ENCODE results near the gene MAP4.

The MAP4 gene

DNA sequence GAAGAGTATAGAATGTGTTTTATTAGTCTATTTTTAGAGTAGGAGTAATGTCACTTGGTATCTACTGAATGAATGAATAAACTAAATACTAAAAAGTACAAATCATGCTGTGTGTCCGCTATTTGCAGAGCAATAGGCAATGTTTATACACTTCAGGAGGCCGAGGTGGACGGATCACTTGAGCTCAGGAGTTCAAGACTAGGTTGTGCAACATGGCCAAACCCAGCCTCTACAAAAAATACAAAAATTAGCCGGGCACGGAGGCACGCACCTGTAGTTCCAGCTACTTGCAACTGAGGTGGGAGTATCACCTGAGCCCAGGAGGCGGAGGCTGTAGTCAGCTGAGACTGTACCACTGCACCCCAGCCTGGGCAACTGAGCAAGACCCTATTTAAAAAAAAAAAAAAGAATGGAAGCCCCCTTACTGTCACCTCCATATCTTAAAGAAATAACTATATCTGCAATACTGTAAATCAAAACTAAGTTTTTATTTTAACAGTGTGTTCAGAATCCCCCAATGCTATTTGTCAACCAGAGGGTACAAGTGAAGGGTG lies 114.9 kb downstream of the MAP4 start:
- no peak overlapping the region for H3K27ac ChIP-seq (ENCODE audit: insufficient read depth, low read depth, low read length, poor library complexity, severe bottlenecking)
- no peaks in the 10 kb centered on the region for H3K9me3 ChIP-seq (ENCODE audit: control insufficient read depth, low read length)
- no peaks in the 10 kb centered on the region for H3K27me3 ChIP-seq (ENCODE audit: control insufficient read depth, insufficient read depth, low read length, poor library complexity, severe bottlenecking)
- 90 to 92% methylated on average over 7 of the region's 7 CpGs for WGBS, 2 experiments
- H3K4me1 ChIP-seq (ENCODE audit: control insufficient read depth, insufficient read depth, low read length), result no peaks in the 10 kb centered on the region
- H3K4me3 ChIP-seq (ENCODE audit: insufficient read depth, low read depth, low read length), result no peak overlapping the region
- H3K36me3 ChIP-seq (ENCODE audit: control insufficient read depth, insufficient read depth, low read length), result no peaks in the 10 kb centered on the region

DNA sequence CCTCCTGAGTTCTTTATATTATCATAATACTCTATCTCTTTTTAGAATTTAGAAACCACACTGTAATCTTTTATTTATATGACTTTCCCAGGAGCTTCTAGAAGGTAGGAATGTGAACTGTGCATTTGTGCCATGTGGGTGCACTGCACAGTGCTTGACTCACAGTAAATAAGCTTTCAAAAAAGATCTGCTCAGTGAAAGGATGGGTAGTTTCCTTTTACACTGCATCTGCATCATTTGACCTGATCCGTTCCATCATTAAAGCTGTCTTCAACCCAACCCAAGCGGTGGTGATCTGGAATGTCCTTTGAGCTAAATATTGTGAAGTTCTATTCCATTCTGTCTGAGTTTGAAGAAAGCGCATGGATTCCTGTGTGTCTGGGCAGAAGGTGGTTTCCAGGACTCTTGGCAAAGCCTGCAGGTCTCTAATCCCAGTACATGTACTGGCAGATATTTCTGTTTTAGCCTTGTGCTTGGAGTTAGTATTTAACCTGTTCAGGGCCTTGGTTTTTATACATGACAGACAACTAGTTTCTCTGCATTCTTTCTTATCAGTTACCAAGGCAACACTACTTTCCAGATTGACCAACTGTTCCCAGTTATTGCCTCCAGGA lies 116.6 kb downstream of the MAP4 start:
- Histone ChIP-seq H3K36me3 (ENCODE audit: control insufficient read depth, insufficient read depth, low read length) (no peaks in the 10 kb centered on the region), H3K27me3 (ENCODE audit: control insufficient read depth, insufficient read depth, low read length, poor library complexity, severe bottlenecking) (no peaks in the 10 kb centered on the region), H3K4me3 (ENCODE audit: insufficient read depth, low read depth, low read length) (no peak overlapping the region), H3K27ac (ENCODE audit: insufficient read depth, low read depth, low read length, poor library complexity, severe bottlenecking) (no peak overlapping the region), H3K9me3 (ENCODE audit: control insufficient read depth, low read length) (no peaks in the 10 kb centered on the region), H3K4me1 (ENCODE audit: control insufficient read depth, insufficient read depth, low read length) (no peaks in the 10 kb centered on the region)
- 94% methylated on average over 3 of the region's 3 CpGs for WGBS, 2 experiments

DNA sequence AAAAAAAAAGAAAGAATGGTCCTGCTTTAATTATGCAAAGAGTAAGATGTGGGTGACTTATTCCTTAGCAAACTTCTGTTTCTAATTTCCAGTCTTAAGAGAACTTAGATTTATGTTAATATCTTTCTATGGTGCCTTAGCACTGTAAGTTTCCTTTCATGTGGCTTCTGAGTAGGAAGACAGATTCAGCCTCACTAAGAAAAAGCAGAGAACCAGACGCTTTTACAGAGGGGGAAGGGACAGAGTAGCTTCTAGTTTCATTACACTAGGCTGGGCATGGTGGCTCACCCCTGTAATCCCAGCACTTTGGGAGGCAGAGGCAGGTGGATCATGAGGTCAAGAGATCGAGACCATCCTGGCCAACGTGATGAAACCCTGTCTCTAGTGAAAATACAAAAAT lies 118.3 kb downstream of the MAP4 start:
- Histone ChIP-seq H3K27me3 (ENCODE audit: control insufficient read depth, insufficient read depth, low read length, poor library complexity, severe bottlenecking) (no peaks in the 10 kb centered on the region), H3K9me3 (ENCODE audit: control insufficient read depth, low read length) (no peaks in the 10 kb centered on the region), H3K27ac (ENCODE audit: insufficient read depth, low read depth, low read length, poor library complexity, severe bottlenecking) (no peak overlapping the region), H3K4me3 (ENCODE audit: insufficient read depth, low read depth, low read length) (no peak overlapping the region), H3K4me1 (ENCODE audit: control insufficient read depth, insufficient read depth, low read length) (peaks cover 12% of the 10 kb centered on the region), H3K36me3 (ENCODE audit: control insufficient read depth, insufficient read depth, low read length) (no peaks in the 10 kb centered on the region)
- WGBS, 2 experiments, result 92 to 93% methylated on average over 3 of the region's 3 CpGs

DNA sequence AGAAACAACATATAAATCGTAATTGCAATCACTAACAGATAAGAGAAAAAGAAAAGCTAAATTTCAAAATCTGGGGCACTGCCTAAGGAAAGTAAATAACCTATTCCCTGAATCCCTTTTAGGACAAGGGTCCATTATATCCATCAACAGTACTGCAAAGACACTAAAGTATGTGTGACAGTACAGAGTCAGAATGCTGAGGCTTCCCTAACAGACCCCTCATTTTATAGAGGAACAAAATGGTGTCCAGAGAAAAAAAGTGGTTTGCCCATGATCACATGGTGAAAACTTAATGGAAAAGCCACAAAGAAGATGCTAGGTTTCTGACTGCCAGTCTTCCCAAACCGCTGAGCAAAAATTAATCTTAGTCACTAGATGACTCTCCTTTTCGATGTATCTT lies 119.5 kb downstream of the MAP4 start:
- WGBS, 2 experiments, result 95 to 96% methylated on average over 3 of the region's 3 CpGs
- Histone ChIP-seq H3K9me3 (ENCODE audit: control insufficient read depth, low read length) (no peaks in the 10 kb centered on the region), H3K36me3 (ENCODE audit: control insufficient read depth, insufficient read depth, low read length) (no peaks in the 10 kb centered on the region), H3K27ac (ENCODE audit: insufficient read depth, low read depth, low read length, poor library complexity, severe bottlenecking) (no peak overlapping the region), H3K27me3 (ENCODE audit: control insufficient read depth, insufficient read depth, low read length, poor library complexity, severe bottlenecking) (no peaks in the 10 kb centered on the region), H3K4me1 (ENCODE audit: control insufficient read depth, insufficient read depth, low read length) (peaks cover 24% of the 10 kb centered on the region), H3K4me3 (ENCODE audit: insufficient read depth, low read depth, low read length) (no peak overlapping the region)

DNA sequence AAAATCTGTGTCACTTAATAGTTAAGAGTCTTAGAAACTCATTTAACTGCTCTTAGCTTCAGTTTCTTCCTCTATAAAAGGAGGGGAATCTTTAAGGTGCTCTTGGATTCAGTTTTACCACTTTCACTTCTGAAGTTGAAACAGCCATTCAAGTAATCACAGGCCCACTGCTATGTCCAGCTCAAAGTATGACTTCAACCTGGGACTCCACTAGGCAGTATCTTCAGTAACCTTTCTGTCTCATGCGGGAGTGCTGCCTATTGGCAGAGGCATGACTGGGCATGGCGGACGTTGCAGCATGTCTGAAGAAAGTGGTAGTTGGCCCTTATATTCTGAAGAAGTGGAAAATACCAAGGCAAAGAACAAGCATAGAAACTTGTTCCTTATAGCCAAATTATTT lies 121.0 kb downstream of the MAP4 start:
- Histone ChIP-seq H3K36me3 (ENCODE audit: control insufficient read depth, insufficient read depth, low read length) (no peaks in the 10 kb centered on the region), H3K27me3 (ENCODE audit: control insufficient read depth, insufficient read depth, low read length, poor library complexity, severe bottlenecking) (no peaks in the 10 kb centered on the region), H3K9me3 (ENCODE audit: control insufficient read depth, low read length) (no peaks in the 10 kb centered on the region), H3K4me1 (ENCODE audit: control insufficient read depth, insufficient read depth, low read length) (peaks cover 35% of the 10 kb centered on the region), H3K4me3 (ENCODE audit: insufficient read depth, low read depth, low read length) (no peak overlapping the region), H3K27ac (ENCODE audit: insufficient read depth, low read depth, low read length, poor library complexity, severe bottlenecking) (no peak overlapping the region)
- 93 to 96% methylated on average over 3 of the region's 3 CpGs for WGBS, 2 experiments

DNA sequence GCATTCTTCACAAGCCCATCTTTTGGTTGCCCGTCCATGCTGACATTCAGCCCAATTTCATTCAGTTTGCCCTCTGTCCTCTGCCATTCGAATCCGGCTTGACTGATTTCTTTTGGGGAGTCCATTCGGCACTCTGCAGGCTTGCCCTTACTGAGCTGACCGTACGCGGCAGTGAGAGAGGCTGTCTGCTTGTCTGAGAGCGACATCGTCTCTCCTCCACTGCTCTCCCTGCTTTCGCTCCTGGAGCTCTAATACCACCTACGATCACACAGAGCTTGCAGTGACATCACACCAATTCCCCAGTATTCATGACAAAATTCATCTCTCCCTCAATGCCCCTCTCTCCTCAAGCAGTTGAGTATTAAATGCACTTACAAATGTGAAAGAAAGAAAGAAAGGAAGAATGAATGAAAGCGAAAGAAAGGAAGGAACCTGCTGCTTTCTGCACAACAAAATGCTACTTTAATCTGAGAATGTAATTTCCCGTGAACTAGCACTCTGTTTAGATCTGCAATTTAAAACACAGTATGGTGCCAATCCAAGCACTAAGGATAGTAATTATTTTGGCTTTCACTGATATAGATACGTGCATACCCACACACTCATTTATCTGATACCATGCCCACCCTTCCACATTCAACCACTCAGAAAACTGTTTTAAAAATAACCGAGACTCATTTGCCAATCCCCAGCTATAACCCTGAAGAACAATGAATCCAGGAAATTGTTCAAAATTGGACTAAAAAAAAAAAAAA lies 123.8 kb downstream of the MAP4 start:
- Histone ChIP-seq H3K27me3 (ENCODE audit: control insufficient read depth, insufficient read depth, low read length, poor library complexity, severe bottlenecking) (no peaks in the 10 kb centered on the region), H3K4me3 (ENCODE audit: insufficient read depth, low read depth, low read length) (no peak overlapping the region), H3K9me3 (ENCODE audit: control insufficient read depth, low read length) (no peaks in the 10 kb centered on the region), H3K27ac (ENCODE audit: insufficient read depth, low read depth, low read length, poor library complexity, severe bottlenecking) (peak overlapping the region; percentile 100), H3K36me3 (ENCODE audit: control insufficient read depth, insufficient read depth, low read length) (no peaks in the 10 kb centered on the region), H3K4me1 (ENCODE audit: control insufficient read depth, insufficient read depth, low read length) (peaks cover 45% of the 10 kb centered on the region)
- 75 to 77% methylated on average over 15 of the region's 15 CpGs for WGBS, 2 experiments

DNA sequence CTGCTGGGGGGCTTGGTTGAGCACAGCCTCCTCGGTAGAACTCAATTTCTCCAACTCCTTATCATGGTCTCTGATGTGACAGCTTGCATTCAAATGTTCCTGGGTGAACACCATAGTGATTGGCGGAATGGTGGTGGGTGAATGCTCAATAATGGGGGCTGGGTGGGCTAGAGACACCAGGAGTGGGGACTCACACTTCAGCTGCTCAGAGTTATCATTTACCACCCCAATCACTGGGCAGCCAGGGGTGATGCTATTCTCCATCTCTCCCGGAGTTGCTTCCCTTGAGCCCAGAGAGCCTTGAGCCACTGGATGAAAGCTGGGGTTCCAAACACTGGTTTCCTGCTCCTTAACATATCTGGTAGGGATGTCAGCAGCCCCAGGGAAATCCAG lies 124.6 kb downstream of the MAP4 start:
- H3K4me1 ChIP-seq (ENCODE audit: control insufficient read depth, insufficient read depth, low read length), result peaks cover 45% of the 10 kb centered on the region
- H3K4me3 ChIP-seq (ENCODE audit: insufficient read depth, low read depth, low read length), result no peak overlapping the region
- 89 to 91% methylated on average over 3 of the region's 3 CpGs for WGBS, 2 experiments
- H3K9me3 ChIP-seq (ENCODE audit: control insufficient read depth, low read length), result no peaks in the 10 kb centered on the region
- H3K27me3 ChIP-seq (ENCODE audit: control insufficient read depth, insufficient read depth, low read length, poor library complexity, severe bottlenecking), result no peaks in the 10 kb centered on the region
- peak overlapping the region; percentile 100 for H3K27ac ChIP-seq (ENCODE audit: insufficient read depth, low read depth, low read length, poor library complexity, severe bottlenecking)
- no peaks in the 10 kb centered on the region for H3K36me3 ChIP-seq (ENCODE audit: control insufficient read depth, insufficient read depth, low read length)

DNA sequence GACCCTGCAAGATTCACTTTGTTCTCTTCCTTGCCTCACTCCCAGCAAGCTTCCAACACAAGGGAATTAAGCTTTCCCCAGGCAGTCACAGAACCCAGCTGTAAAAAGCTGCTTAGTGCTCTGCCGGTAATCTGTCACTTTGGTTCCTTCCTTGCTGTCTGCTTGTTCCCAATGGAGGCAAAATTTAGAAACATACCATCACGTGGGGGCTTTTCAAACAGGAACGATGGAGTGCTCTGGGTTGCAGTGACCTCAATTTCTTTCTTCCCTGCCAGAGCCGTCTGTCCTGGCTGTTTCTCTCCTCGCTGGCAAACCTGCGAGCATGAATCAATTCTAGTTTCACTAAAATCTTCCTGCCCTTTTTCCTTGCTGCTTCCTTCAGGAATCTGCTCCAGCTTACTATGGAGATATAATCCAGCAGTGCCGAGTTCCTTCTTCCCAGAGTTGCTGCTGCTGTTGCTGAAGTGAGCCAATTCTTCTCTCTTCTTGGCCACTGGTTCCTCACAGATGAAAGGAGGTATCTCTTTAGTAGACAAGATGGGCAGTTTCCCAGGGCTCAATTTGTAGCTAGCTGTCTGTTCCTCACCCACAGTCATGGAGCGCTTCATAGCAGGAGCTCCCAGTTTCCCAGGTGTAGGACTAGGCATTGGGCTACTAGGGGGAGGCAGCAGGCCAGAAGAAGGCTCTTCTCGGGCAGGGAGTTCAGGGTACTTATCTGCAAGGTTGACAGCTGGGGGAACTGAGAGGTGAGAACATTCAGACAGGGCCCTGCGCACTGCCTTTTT lies 125.2 kb downstream of the MAP4 start:
- Histone ChIP-seq H3K27ac (ENCODE audit: insufficient read depth, low read depth, low read length, poor library complexity, severe bottlenecking) (peak overlapping the region; percentile 100), H3K9me3 (ENCODE audit: control insufficient read depth, low read length) (no peaks in the 10 kb centered on the region), H3K36me3 (ENCODE audit: control insufficient read depth, insufficient read depth, low read length) (no peaks in the 10 kb centered on the region), H3K4me1 (ENCODE audit: control insufficient read depth, insufficient read depth, low read length) (peaks cover 45% of the 10 kb centered on the region), H3K27me3 (ENCODE audit: control insufficient read depth, insufficient read depth, low read length, poor library complexity, severe bottlenecking) (no peaks in the 10 kb centered on the region), H3K4me3 (ENCODE audit: insufficient read depth, low read depth, low read length) (no peak overlapping the region)
- 53 to 56% methylated on average over 10 of the region's 10 CpGs for WGBS, 2 experiments

DNA sequence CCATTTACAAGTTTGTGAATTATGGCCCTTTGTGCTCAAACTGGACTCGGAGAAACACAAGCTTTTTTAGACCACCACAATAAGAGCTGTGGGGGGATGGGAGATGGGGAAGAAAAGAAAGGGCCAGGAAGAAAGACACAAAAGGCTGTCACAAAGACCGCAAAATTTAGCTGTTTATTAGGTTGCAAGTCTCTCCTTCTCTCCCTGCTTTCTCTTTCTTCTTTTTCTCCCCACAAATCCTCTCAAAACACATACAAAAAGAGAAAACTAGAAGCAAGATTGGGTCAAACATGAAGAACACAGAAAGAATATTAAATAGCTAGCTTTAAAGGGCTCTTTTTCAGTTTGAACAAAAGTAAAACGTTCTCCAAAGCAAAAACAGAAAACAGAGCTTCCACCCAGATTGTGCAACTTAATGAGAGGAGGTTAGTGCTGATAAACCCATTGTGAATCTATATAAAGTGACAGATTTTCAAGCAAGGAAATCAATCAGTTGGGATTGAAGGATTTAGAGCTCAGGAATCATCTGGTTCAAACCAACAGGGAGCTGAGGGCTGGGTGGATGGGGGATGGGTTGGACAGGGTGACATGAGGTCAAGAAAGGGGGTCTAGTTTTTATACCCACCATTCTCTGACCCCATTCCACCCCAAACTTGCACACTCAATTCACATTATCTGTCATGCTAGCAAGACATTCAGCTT lies 125.9 kb downstream of the MAP4 start:
- peak overlapping the region; percentile 100 for H3K27ac ChIP-seq (ENCODE audit: insufficient read depth, low read depth, low read length, poor library complexity, severe bottlenecking)
- no peaks in the 10 kb centered on the region for H3K36me3 ChIP-seq (ENCODE audit: control insufficient read depth, insufficient read depth, low read length)
- H3K4me1 ChIP-seq (ENCODE audit: control insufficient read depth, insufficient read depth, low read length), result peaks cover 45% of the 10 kb centered on the region
- peak overlapping the region; percentile 18 for H3K4me3 ChIP-seq (ENCODE audit: insufficient read depth, low read depth, low read length)
- no peaks in the 10 kb centered on the region for H3K9me3 ChIP-seq (ENCODE audit: control insufficient read depth, low read length)
- 8 to 13% methylated on average over 3 of the region's 3 CpGs for whole genome bisulfite sequencing, 2 experiments
- H3K27me3 ChIP-seq (ENCODE audit: control insufficient read depth, insufficient read depth, low read length, poor library complexity, severe bottlenecking), result no peaks in the 10 kb centered on the region

Measured in ectodermal cell (in vitro differentiated cells).